Activated T-cell treated with anti-CD3 and anti-CD28 coated beads for 24 hours (primary cell): ENCODE measurements around the gene ANKFY1.

Source experiments
- DNase-seq: peaks from one replicate; pipeline ENCODE4 v3.0.0-alpha.2; 2020; ENCODE audit warnings: low read depth

ANKFY1 gene

GRCh38 chr17:4263282-4264215 lies at the start of gene ANKFY1:
TSS of gene ANKFY1 (minus strand) at chr17:4263979. CDS start at chr17:4263941, 38 bp downstream.
- DNase-seq = peak; percentile 96

GRCh38 chr17:4310354-4311060 lies 46.7 kb upstream of the ANKFY1 start:
- DNase-seq = no peak

- DNase-seq = no peak
These were observed 46.1 kb upstream of the ANKFY1 start for GRCh38 chr17:4309897-4310296.

- DNase-seq = no peak
These were observed 43.6 kb upstream of the ANKFY1 start for GRCh38 chr17:4307179-4307930.

- no peak for DNase-seq
These were observed 41.4 kb upstream of the ANKFY1 start for GRCh38 chr17:4305224-4305623.

GRCh38 chr17:4304417-4305027 lies 40.7 kb upstream of the ANKFY1 start:
- DNase-seq = peak; percentile 30

GRCh38 chr17:4301066-4301465 lies 37.3 kb upstream of the ANKFY1 start:
- DNase-seq = no peak

- no peak for DNase-seq
These were observed 33.6 kb upstream of the ANKFY1 start for GRCh38 chr17:4297351-4297750.

- no peak for DNase-seq
These were observed 31.9 kb upstream of the ANKFY1 start for GRCh38 chr17:4295686-4296085.

- DNase-seq = no peak
These were observed 29.8 kb upstream of the ANKFY1 start for GRCh38 chr17:4293572-4293971.

GRCh38 chr17:4287710-4288109 lies 23.9 kb upstream of the ANKFY1 start:
- no peak for DNase-seq

GRCh38 chr17:4276514-4276913 lies 12.7 kb upstream of the ANKFY1 start:
- DNase-seq = no peak

GRCh38 chr17:4272972-4273368 lies 9.2 kb upstream of the ANKFY1 start:
- no peak for DNase-seq

GRCh38 chr17:4272213-4272971 lies 8.6 kb upstream of the ANKFY1 start:
- no peak for DNase-seq

- no peak for DNase-seq
These were observed 7.0 kb upstream of the ANKFY1 start for GRCh38 chr17:4270736-4271135.

- DNase-seq = no peak
These were observed 6.1 kb upstream of the ANKFY1 start for GRCh38 chr17:4269915-4270314.

- no peak for DNase-seq
These were observed 3.6 kb upstream of the ANKFY1 start for GRCh38 chr17:4267402-4267801.

- DNase-seq = no peak
These were observed 2.8 kb upstream of the ANKFY1 start for GRCh38 chr17:4266550-4266949.

- DNase-seq = no peak
These were observed 1.1 kb downstream of the ANKFY1 start for GRCh38 chr17:4262703-4263102.

GRCh38 chr17:4261452-4261851 lies 2.3 kb downstream of the ANKFY1 start:
- DNase-seq = no peak

GRCh38 chr17:4258867-4259266 lies 4.9 kb downstream of the ANKFY1 start:
- DNase-seq = no peak
